ENCODE measurements around the gene PNPO.

DNA sequence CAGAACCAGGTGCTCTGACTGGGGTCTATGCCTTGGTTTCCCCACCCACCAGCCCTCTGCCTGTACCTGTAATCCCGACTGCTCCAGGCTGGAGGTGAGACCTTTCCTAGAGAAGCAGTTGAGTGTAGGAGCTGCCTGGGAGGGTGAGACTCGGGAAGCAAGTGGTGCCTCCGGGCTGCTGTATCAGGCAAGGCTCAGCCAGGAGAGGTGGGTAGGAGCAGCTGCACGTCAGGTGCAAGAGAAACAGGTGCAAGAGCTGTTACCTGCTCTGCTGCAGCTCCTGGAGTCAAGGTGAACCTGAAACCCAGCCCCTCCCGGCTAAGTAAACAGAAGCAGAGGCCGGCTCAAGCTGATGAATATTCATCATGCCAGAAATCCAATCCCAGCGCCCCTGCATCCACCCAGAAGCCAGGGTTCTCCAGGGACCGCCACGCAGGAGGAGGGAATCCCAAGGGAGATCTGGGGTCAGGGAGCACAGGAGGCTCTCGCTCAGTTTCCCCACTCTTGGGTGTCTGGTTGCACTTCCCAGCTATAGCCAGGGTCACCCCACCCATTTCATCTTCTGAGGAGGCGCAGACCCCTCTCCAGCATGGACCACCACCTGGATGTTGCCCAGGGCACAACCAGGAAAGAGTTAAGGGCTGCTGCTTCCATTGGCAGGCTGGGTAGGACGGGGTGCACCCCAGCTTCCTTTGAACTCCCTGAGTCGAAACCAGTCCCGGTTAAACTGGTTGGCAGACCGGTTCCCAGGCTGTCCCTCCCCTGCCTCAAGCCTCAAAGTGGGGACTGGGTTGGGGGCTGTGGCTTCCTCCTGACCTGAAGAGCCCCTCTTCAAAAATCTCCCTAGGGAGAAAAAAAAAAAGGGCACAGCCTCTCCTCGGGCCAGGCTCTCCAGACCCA is 16.5 kb downstream of the PNPO start, which contains the start of gene PRR15L:
- TF ChIP-seq, protein P1, sequence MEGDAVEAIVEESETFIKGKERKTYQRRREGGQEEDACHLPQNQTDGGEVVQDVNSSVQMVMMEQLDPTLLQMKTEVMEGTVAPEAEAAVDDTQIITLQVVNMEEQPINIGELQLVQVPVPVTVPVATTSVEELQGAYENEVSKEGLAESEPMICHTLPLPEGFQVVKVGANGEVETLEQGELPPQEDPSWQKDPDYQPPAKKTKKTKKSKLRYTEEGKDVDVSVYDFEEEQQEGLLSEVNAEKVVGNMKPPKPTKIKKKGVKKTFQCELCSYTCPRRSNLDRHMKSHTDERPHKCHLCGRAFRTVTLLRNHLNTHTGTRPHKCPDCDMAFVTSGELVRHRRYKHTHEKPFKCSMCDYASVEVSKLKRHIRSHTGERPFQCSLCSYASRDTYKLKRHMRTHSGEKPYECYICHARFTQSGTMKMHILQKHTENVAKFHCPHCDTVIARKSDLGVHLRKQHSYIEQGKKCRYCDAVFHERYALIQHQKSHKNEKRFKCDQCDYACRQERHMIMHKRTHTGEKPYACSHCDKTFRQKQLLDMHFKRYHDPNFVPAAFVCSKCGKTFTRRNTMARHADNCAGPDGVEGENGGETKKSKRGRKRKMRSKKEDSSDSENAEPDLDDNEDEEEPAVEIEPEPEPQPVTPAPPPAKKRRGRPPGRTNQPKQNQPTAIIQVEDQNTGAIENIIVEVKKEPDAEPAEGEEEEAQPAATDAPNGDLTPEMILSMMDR (IDR thresholded peaks at IDR 0.05), result no peak
- peak; percentile 32 for TF ChIP-seq POLR2AphosphoS5 (IDR thresholded peaks at IDR 0.05)
